ENCODE measurements around the gene SLCO1C1.

DNA sequence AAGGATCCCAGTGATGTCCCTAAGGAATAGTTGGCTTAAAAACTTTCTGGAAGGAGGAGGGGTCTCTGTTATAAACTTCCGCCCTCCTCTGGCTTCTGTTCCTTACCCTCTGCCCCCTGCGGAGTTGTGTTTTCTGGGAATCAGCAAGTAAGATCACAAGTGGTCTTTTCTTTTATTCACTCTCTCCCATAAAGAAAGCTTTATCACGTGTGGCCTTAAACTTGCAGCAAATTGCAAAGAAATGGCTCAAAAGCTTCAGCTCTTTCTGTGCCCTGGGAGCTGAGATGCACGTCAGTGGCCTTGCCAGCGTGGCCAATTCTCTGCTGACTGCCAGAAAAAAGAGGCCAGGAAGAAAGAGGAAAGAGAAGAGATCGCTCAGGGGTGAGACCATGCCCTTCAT is at the start of gene SLCO1C1:
- TF ChIP-seq POLR2A (IDR thresholded peaks at IDR 0.05): no peak
- TF ChIP-seq, protein P1, sequence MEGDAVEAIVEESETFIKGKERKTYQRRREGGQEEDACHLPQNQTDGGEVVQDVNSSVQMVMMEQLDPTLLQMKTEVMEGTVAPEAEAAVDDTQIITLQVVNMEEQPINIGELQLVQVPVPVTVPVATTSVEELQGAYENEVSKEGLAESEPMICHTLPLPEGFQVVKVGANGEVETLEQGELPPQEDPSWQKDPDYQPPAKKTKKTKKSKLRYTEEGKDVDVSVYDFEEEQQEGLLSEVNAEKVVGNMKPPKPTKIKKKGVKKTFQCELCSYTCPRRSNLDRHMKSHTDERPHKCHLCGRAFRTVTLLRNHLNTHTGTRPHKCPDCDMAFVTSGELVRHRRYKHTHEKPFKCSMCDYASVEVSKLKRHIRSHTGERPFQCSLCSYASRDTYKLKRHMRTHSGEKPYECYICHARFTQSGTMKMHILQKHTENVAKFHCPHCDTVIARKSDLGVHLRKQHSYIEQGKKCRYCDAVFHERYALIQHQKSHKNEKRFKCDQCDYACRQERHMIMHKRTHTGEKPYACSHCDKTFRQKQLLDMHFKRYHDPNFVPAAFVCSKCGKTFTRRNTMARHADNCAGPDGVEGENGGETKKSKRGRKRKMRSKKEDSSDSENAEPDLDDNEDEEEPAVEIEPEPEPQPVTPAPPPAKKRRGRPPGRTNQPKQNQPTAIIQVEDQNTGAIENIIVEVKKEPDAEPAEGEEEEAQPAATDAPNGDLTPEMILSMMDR (IDR thresholded peaks at IDR 0.05 in 4 of 5, conservative IDR thresholded peaks at IDR 0.05 in 1 of 5): no peak

All from gastrocnemius medialis (tissue), 4 donors.